A549 (cell line): ENCODE data around the gene GIT2.

Experiments
- BHLHE40 ChIP-seq: IDR thresholded peaks from 2 replicates; pipeline ENCODE4 v1.6.1; 2012; ENCODE audit warnings: low read depth, low read length, inconsistent platforms
- EHMT2 ChIP-seq: fragments of 200-600 bp; sonication (generic); IDR thresholded peaks from 2 replicates; pipeline ENCODE4 v1.6.1; 2016; ENCODE audit warnings: antibody characterized with exemption, low read depth, mild to moderate bottlenecking, moderate library complexity
- GATA3 ChIP-seq: IDR thresholded peaks from 2 replicates; pipeline ENCODE4 v1.6.1; 2012; ENCODE audit warnings: borderline replicate concordance
- HDAC2 ChIP-seq: fragments of 200-600 bp; sonication (generic); IDR thresholded peaks from 2 replicates; pipeline ENCODE4 v1.6.1; 2016
- JUNB ChIP-seq: fragments of >200 bp; sonication (Bioruptor Twin); formaldehyde crosslinking; IDR thresholded peaks from 2 replicates; pipeline ENCODE4 v1.6.1; 2016
- MAFK ChIP-seq: fragments of 450-650 bp; IDR thresholded peaks from 2 replicates; pipeline ENCODE4 v1.6.1; 2014; ENCODE audit not compliant: partially characterized antibody
- PHF8 ChIP-seq: fragments of 200-600 bp; sonication (generic); IDR thresholded peaks from 2 replicates; pipeline ENCODE4 v1.6.1; 2016; ENCODE audit warnings: low read depth, mild to moderate bottlenecking, antibody characterized with exemption, moderate library complexity, borderline replicate concordance
- POLR2A ChIP-seq: IDR thresholded peaks from 2 replicates; pipeline ENCODE4 v1.6.1; 2012; ENCODE audit warnings: mild to moderate bottlenecking, low read length
- RCOR1 ChIP-seq: fragments of 150-350 bp; IDR thresholded peaks from 2 replicates; pipeline ENCODE4 v1.6.1; 2014; ENCODE audit warnings: antibody characterized with exemption, low read length, low read depth
- RNF2 ChIP-seq: fragments of 200-600 bp; sonication (generic); IDR thresholded peaks from 2 replicates; pipeline ENCODE4 v1.6.1; 2016; ENCODE audit warnings: low read depth, mild to moderate bottlenecking, antibody characterized with exemption, moderate library complexity, borderline replicate concordance
- TF ChIP-seq, protein P1 (sequence below): fragments of >200 bp; sonication (Bioruptor Twin); formaldehyde crosslinking; IDR thresholded peaks from 3 replicates; pipeline ENCODE4 v1.6.1; 2016
- TF ChIP-seq, protein P2 (sequence below): fragments of >200 bp; sonication (Bioruptor Twin); formaldehyde crosslinking; IDR thresholded peaks from 3 replicates; pipeline ENCODE4 v1.5.1; 2016
- TF ChIP-seq, protein P3 (sequence below): fragments of 150-350 bp; IDR thresholded peaks from 2 replicates; pipeline ENCODE4 v1.6.1; 2014; ENCODE audit warnings: low read depth, mild to moderate bottlenecking, low read length
- TF ChIP-seq, protein P4 (sequence below): fragments of 200-600 bp; sonication (generic); IDR thresholded peaks from 2 replicates; pipeline ENCODE4 v1.6.1; 2016; ENCODE audit warnings: antibody characterized with exemption, mild to moderate bottlenecking, moderate library complexity

DNA sequence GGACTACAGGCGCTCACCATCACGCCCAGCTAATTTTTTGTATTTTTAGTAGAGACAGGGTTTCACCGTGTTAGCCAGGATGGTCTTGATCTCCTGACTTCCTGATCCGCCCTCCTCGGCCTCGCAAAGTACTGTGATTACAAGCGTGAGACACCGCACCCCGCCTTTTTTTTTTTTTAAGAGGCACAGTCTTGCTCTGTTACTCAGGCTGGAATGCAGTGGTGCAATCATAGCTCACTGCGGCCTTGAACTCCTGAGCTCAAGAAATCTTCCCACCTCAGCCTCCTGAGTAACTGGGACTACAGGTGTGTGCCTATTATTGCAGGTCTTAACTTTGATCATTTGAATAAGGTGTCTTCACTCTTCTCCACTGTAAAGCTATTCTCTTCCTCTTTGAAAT, 110.6 kb downstream of the GIT2 start:
- no peak for TF ChIP-seq GATA3
- TF ChIP-seq BHLHE40 = no peak
- TF ChIP-seq, protein P1, sequence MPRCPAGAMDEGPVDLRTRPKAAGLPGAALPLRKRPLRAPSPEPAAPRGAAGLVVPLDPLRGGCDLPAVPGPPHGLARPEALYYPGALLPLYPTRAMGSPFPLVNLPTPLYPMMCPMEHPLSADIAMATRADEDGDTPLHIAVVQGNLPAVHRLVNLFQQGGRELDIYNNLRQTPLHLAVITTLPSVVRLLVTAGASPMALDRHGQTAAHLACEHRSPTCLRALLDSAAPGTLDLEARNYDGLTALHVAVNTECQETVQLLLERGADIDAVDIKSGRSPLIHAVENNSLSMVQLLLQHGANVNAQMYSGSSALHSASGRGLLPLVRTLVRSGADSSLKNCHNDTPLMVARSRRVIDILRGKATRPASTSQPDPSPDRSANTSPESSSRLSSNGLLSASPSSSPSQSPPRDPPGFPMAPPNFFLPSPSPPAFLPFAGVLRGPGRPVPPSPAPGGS = no peak
- TF ChIP-seq, protein P2, sequence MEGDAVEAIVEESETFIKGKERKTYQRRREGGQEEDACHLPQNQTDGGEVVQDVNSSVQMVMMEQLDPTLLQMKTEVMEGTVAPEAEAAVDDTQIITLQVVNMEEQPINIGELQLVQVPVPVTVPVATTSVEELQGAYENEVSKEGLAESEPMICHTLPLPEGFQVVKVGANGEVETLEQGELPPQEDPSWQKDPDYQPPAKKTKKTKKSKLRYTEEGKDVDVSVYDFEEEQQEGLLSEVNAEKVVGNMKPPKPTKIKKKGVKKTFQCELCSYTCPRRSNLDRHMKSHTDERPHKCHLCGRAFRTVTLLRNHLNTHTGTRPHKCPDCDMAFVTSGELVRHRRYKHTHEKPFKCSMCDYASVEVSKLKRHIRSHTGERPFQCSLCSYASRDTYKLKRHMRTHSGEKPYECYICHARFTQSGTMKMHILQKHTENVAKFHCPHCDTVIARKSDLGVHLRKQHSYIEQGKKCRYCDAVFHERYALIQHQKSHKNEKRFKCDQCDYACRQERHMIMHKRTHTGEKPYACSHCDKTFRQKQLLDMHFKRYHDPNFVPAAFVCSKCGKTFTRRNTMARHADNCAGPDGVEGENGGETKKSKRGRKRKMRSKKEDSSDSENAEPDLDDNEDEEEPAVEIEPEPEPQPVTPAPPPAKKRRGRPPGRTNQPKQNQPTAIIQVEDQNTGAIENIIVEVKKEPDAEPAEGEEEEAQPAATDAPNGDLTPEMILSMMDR = no peak
- no peak for TF ChIP-seq PHF8
- TF ChIP-seq POLR2A = no peak
- no peak for TF ChIP-seq HDAC2
- TF ChIP-seq, protein P3, sequence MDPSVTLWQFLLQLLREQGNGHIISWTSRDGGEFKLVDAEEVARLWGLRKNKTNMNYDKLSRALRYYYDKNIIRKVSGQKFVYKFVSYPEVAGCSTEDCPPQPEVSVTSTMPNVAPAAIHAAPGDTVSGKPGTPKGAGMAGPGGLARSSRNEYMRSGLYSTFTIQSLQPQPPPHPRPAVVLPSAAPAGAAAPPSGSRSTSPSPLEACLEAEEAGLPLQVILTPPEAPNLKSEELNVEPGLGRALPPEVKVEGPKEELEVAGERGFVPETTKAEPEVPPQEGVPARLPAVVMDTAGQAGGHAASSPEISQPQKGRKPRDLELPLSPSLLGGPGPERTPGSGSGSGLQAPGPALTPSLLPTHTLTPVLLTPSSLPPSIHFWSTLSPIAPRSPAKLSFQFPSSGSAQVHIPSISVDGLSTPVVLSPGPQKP = no peak
- no peak for TF ChIP-seq EHMT2
- TF ChIP-seq JUNB = no peak
- TF ChIP-seq RCOR1 = no peak
- no peak for TF ChIP-seq RNF2
- no peak for TF ChIP-seq MAFK
- TF ChIP-seq, protein P4, sequence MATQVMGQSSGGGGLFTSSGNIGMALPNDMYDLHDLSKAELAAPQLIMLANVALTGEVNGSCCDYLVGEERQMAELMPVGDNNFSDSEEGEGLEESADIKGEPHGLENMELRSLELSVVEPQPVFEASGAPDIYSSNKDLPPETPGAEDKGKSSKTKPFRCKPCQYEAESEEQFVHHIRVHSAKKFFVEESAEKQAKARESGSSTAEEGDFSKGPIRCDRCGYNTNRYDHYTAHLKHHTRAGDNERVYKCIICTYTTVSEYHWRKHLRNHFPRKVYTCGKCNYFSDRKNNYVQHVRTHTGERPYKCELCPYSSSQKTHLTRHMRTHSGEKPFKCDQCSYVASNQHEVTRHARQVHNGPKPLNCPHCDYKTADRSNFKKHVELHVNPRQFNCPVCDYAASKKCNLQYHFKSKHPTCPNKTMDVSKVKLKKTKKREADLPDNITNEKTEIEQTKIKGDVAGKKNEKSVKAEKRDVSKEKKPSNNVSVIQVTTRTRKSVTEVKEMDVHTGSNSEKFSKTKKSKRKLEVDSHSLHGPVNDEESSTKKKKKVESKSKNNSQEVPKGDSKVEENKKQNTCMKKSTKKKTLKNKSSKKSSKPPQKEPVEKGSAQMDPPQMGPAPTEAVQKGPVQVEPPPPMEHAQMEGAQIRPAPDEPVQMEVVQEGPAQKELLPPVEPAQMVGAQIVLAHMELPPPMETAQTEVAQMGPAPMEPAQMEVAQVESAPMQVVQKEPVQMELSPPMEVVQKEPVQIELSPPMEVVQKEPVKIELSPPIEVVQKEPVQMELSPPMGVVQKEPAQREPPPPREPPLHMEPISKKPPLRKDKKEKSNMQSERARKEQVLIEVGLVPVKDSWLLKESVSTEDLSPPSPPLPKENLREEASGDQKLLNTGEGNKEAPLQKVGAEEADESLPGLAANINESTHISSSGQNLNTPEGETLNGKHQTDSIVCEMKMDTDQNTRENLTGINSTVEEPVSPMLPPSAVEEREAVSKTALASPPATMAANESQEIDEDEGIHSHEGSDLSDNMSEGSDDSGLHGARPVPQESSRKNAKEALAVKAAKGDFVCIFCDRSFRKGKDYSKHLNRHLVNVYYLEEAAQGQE = no peak
